Measurements from ENCODE around the gene VSTM1.
"Not testable (repeated sequence)": the region's sequence is repeated elsewhere in the genome, so short reads cannot be mapped to it uniquely, and the experiment has no call there.

Gene VSTM1

DNA sequence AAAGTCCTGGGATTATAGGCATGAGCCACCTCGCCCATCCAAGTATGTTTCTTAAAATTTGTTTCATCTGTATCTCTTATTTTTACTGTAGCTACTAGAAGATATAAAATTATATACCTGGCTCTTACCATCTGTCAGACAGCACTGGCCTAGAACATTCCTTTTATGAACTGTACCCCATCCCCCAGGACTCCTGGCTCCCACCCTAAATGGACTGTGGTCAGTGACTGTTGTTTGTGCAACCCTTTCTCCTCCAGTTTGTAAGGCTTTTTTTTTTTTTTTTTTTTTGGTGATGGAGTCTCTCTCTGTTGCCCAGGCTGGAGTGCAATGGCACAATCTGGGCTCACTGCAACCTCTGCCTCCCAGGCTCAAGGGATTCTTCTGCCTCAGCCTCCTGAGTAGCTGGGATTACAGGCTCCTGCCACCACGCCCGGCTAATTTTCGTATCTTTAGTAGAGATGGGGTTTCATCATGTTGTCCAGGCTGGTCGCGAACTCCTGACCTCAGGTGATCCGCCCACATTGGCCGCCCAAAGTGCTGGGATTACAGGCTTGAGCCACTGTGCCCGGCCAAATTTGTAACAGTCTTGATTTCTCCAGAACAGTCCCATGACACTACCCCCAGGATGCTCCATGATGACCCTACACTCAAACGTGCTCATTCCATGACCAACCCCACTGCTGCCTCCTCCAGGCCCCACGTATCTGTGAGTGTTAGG is 41.5 kb upstream of the VSTM1 start:
- ATAC-seq, result no peak
- TF ChIP-seq CSDC2 (CRISPR knock-in tag; IDR thresholded peaks at IDR 0.05) (no peak), ZFP3 (CRISPR knock-in tag; IDR thresholded peaks at IDR 0.05) (no peak)

- TF ChIP-seq, protein P1, sequence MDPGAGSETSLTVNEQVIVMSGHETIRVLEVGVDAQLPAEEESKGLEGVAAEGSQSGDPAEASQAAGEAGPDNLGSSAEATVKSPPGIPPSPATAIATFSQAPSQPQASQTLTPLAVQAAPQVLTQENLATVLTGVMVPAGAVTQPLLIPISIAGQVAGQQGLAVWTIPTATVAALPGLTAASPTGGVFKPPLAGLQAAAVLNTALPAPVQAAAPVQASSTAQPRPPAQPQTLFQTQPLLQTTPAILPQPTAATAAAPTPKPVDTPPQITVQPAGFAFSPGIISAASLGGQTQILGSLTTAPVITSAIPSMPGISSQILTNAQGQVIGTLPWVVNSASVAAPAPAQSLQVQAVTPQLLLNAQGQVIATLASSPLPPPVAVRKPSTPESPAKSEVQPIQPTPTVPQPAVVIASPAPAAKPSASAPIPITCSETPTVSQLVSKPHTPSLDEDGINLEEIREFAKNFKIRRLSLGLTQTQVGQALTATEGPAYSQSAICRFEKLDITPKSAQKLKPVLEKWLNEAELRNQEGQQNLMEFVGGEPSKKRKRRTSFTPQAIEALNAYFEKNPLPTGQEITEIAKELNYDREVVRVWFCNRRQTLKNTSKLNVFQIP (CRISPR knock-in tag; IDR thresholded peaks at IDR 0.05; ENCODE audit: borderline replicate concordance, low read depth), result no peak
- TF ChIP-seq TOX (CRISPR knock-in tag; IDR thresholded peaks at IDR 0.05; ENCODE audit: borderline replicate concordance), result no peak
- no peak for TF ChIP-seq ISL1 (CRISPR knock-in tag; IDR thresholded peaks at IDR 0.05)
- TF ChIP-seq TCF4 (CRISPR knock-in tag; IDR thresholded peaks at IDR 0.05; ENCODE audit: borderline replicate concordance), result no peak
- ATAC-seq, result peak; percentile 98
These were observed 38.9 kb upstream of the VSTM1 start, which contains the start of gene NDUFA3 for GRCh38 chr19:54102421-54103169. NDUFA3 (plus strand) TSS chr19:54102855; CDS start chr19:54102879, 24 bp downstream.

GRCh38 chr19:54100561-54100960 is 36.9 kb upstream of the VSTM1 start, which contains the start of gene OSCAR:
OSCAR (minus strand) TSS chr19:54100803; CDS start chr19:54100792, 11 bp downstream.
- TF ChIP-seq ARNTL (CRISPR knock-in tag; IDR thresholded peaks at IDR 0.05; ENCODE audit: borderline replicate concordance, low read depth) (no peak), CSDC2 (CRISPR knock-in tag; IDR thresholded peaks at IDR 0.05) (no peak), ZFP30 (CRISPR knock-in tag; IDR thresholded peaks at IDR 0.05) (no peak), ESRRG (CRISPR knock-in tag; IDR thresholded peaks at IDR 0.05) (no peak), BACH2 (CRISPR knock-in tag; IDR thresholded peaks at IDR 0.05; ENCODE audit: borderline replicate concordance) (no peak), ZNF70 (CRISPR knock-in tag; IDR thresholded peaks at IDR 0.05) (no peak)
- TF ChIP-seq, protein P1 (CRISPR knock-in tag; IDR thresholded peaks at IDR 0.05; ENCODE audit: borderline replicate concordance, low read depth), result no peak
- no peak for ATAC-seq

DNA sequence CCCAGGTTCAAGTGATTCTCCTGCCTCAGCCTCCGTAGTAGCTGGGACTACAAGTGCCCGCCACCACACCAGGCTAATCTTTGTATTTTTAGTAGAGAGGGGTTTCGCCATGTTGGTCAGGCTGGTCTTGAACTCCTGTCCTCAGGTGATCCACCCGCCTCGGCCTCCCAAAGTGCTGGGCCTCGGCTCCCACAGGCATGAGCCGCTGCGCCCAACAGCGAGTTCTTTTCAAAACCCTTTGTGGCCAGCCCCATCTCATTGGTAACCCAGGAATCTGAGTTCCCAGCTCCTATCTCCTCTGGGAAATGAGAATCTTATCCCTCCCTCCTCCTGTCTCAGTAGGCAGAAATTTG is 36.2 kb upstream of the VSTM1 start:
- not testable (repeated sequence) for ATAC-seq

- no peak for ATAC-seq
- TF ChIP-seq ESRRG (CRISPR knock-in tag; IDR thresholded peaks at IDR 0.05) (no peak), TCF4 (CRISPR knock-in tag; IDR thresholded peaks at IDR 0.05; ENCODE audit: borderline replicate concordance) (no peak), ZNF8 (CRISPR knock-in tag; IDR thresholded peaks at IDR 0.05) (no peak), OSR1 (CRISPR knock-in tag; IDR thresholded peaks at IDR 0.05) (no peak)
These were observed 35.6 kb upstream of the VSTM1 start for GRCh38 chr19:54099190-54099902.

DNA sequence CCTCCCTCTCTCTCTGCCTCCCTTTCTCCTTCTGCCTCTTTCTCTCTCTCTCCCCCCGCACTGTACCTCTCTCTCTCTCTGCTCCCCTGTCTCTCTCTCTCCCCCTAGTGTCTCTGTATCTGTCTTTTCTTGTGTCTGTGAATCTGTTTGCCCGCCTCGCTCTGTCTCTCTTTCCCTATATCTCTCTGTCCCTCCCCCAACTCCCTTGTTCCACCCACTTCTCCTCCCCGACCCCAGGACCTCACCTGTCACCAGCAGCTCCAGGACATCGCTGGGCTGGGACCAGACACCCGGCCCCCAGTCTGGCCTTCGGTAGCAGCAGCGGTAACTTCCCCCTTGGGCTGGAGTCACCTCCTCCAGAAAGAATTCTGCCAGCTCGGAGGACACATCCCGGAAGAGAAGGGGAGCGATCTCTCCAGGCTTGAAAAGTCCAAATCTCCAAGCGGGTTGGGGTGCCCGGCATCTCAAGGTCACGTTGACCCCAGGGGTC is 33.0 kb upstream of the VSTM1 start:
- peak; percentile 65 for ATAC-seq
- TF ChIP-seq ZNF70 (CRISPR knock-in tag; IDR thresholded peaks at IDR 0.05), result no peak
- TF ChIP-seq PATZ1 (CRISPR knock-in tag; IDR thresholded peaks at IDR 0.05; ENCODE audit: borderline replicate concordance), result no peak
- no peak for TF ChIP-seq GLIS3 (CRISPR knock-in tag; IDR thresholded peaks at IDR 0.05)
- no peak for TF ChIP-seq SNAI2 (CRISPR knock-in tag; IDR thresholded peaks at IDR 0.05)
- TF ChIP-seq TCF4 (CRISPR knock-in tag; IDR thresholded peaks at IDR 0.05; ENCODE audit: borderline replicate concordance), result no peak
- no peak for TF ChIP-seq BACH2 (CRISPR knock-in tag; IDR thresholded peaks at IDR 0.05; ENCODE audit: borderline replicate concordance)
- TF ChIP-seq, protein P2, sequence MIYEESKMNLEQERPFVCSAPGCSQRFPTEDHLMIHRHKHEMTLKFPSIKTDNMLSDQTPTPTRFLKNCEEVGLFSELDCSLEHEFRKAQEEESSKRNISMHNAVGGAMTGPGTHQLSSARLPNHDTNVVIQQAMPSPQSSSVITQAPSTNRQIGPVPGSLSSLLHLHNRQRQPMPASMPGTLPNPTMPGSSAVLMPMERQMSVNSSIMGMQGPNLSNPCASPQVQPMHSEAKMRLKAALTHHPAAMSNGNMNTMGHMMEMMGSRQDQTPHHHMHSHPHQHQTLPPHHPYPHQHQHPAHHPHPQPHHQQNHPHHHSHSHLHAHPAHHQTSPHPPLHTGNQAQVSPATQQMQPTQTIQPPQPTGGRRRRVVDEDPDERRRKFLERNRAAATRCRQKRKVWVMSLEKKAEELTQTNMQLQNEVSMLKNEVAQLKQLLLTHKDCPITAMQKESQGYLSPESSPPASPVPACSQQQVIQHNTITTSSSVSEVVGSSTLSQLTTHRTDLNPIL (CRISPR knock-in tag; IDR thresholded peaks at IDR 0.05; ENCODE audit: low read depth), result no peak
- TF ChIP-seq ZFP30 (CRISPR knock-in tag; IDR thresholded peaks at IDR 0.05), result no peak
- no peak for TF ChIP-seq ISL1 (CRISPR knock-in tag; IDR thresholded peaks at IDR 0.05)

DNA sequence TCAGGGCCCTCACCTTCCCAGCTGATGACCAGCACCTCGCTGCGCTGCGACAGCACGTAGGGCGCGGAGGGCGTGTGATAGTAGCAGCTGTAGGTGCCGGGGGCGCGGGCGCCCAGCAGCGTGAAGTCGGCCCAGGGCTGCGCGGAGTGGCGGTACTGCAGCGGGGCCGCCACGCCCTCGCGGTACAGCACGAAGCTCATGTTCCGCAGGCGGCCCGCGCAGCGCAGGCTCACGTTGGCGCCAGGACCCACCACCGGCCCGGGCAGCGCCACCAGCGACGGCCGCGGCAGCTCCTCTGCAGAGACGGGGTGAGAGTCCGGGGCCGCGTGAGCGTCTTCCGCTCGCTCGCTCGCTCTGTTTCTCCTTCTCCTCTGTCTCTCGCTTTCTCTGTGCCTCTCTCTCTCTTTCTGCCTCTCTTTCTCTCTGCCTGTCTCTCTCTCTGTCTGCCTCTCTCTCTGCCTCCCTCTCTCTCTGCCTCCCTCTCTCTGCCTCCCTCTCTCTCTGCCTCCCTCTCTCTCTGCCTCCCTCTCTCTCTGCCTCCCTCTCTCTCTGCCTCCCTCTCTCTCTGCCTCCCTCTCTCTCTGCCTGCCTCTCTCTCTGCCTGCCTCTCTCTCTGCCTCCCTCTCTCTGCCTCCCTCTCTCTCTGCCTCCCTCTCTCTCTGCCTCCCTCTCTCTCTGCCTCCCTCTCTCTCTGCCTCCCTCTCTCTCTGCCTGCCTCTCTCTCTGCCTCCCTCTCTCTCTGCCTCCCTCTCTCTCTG is 32.3 kb upstream of the VSTM1 start:
- ATAC-seq, result peak; percentile 91
